NB4 (cell line): ENCODE measurements around the gene PHF21B.

Experiments
- MYC ChIP-seq: IDR thresholded peaks from 2 replicates; pipeline ENCODE4 v1.6.1; 2011; ENCODE audit warnings: low read depth, low read length
- POLR2A ChIP-seq: IDR thresholded peaks from 2 replicates; pipeline ENCODE4 v1.6.1; 2011; ENCODE audit warnings: mild to moderate bottlenecking; ENCODE audit not compliant: insufficient read length; ENCODE audit errors: extremely low read depth
- TF ChIP-seq, protein P1 (sequence below): IDR thresholded peaks from one replicate; pipeline ENCODE4 v1.5.1; 2012; ENCODE audit warnings: low read depth, low read length
- TF ChIP-seq, protein P2 (sequence below): IDR thresholded peaks from 2 replicates; pipeline ENCODE4 v1.6.1; 2011; ENCODE audit warnings: low read depth, low read length

DNA sequence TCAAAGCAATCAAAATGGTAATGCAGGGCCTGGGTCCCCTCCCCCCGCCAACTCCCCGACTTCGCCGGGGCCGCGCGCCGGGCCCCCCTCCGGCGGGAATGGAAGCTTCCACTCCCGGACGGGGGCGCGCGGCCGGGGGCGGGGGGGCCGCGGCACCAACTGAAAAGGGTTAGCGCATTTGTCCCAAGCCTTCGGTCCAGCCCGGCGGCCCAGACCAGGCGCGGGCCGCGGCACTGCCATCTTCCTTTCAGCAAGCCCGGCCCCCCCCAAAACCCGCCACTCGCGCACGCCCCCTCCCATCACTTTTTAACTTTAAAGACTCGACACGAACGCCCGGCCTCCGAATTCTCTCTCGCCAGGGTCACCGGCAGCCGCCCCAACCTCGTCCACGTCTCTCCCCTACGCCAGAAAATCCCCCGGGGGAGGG is 2.8 kb downstream of the PHF21B start:
- TF ChIP-seq, protein P1, sequence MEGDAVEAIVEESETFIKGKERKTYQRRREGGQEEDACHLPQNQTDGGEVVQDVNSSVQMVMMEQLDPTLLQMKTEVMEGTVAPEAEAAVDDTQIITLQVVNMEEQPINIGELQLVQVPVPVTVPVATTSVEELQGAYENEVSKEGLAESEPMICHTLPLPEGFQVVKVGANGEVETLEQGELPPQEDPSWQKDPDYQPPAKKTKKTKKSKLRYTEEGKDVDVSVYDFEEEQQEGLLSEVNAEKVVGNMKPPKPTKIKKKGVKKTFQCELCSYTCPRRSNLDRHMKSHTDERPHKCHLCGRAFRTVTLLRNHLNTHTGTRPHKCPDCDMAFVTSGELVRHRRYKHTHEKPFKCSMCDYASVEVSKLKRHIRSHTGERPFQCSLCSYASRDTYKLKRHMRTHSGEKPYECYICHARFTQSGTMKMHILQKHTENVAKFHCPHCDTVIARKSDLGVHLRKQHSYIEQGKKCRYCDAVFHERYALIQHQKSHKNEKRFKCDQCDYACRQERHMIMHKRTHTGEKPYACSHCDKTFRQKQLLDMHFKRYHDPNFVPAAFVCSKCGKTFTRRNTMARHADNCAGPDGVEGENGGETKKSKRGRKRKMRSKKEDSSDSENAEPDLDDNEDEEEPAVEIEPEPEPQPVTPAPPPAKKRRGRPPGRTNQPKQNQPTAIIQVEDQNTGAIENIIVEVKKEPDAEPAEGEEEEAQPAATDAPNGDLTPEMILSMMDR: no peak
- TF ChIP-seq POLR2A (no peak), MYC (no peak)
- TF ChIP-seq, protein P2, sequence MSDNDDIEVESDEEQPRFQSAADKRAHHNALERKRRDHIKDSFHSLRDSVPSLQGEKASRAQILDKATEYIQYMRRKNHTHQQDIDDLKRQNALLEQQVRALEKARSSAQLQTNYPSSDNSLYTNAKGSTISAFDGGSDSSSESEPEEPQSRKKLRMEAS: no peak
